Lung (tissue), 12 donors: Measurements from ENCODE around the gene F5. TPM values are rescaled to one million over a fixed set of nuclear protein-coding genes. Genes with fewer than 3 reads are reported as not detected.

ENCODE experiments used
- ATAC-seq: fragments of 200-7000 bp; cut with Tn5 transposase; one replicate; pipeline ENCODE4 v1.9.1; 2020; ENCODE audit warnings: moderate number of reproducible peaks; ENCODE audit not compliant: insufficient read depth, low FRiP score
- DNase-seq, 3 donors: peaks; one replicate each; pipeline ENCODE4 v3.0.0-alpha.2; 2013 to 2017
- H3K27ac ChIP-seq, 2 donors: one replicate each; pipeline ENCODE4 v1.5.1; 2013; ENCODE audit warnings: mild to moderate bottlenecking in 2 of 2, moderate library complexity in 2 of 2, control low read depth in 1 of 2, inconsistent platforms in 1 of 2, low read depth in 1 of 2, low read length in 1 of 2
- H3K27me3 ChIP-seq, 3 donors: one replicate each; pipeline ENCODE4 v1.5.1; 2013; ENCODE audit warnings: low read length in 2 of 3; ENCODE audit not compliant: control insufficient read depth in 3 of 3, insufficient read depth in 3 of 3
- H3K36me3 ChIP-seq, 4 donors: one replicate each; pipeline ENCODE4 v1.5.1; 2013; ENCODE audit warnings: low read length in 4 of 4, mild to moderate bottlenecking in 1 of 4, moderate library complexity in 1 of 4; ENCODE audit not compliant: control insufficient read depth in 4 of 4, insufficient read depth in 4 of 4
- H3K4me1 ChIP-seq, 5 donors: one replicate each; pipeline ENCODE4 v1.5.1; 2013; ENCODE audit warnings: low read length in 5 of 5, mild to moderate bottlenecking in 2 of 5, moderate library complexity in 1 of 5; ENCODE audit not compliant: control insufficient read depth in 5 of 5, insufficient read depth in 5 of 5
- H3K4me3 ChIP-seq: one replicate; pipeline ENCODE4 v1.5.1; 2013; ENCODE audit warnings: mild to moderate bottlenecking, control low read depth, moderate library complexity
- H3K9ac ChIP-seq, 2 donors: one replicate each; pipeline ENCODE4 v1.5.1; 2013; ENCODE audit warnings: low read length in 2 of 2, control low read depth in 1 of 2; ENCODE audit not compliant: insufficient read depth in 1 of 2
- H3K9me3 ChIP-seq, 4 donors: one replicate each; pipeline ENCODE4 v1.5.1; 2013; ENCODE audit warnings: low read length in 3 of 4, mild to moderate bottlenecking in 1 of 4, moderate library complexity in 1 of 4; ENCODE audit not compliant: control insufficient read depth in 4 of 4, insufficient read depth in 3 of 4
- CTCF ChIP-seq: IDR thresholded peaks from 2 replicates; pipeline ENCODE4 v1.5.1; 2012; ENCODE audit warnings: mild to moderate bottlenecking; ENCODE audit errors: control extremely low read depth, extremely low read depth
- WGBS, 2 donors: extraction: QIAGEN DNeasy Blood & Tissue Kit; methylation state at CpG; one replicate each; pipeline ENCODE4 v1.1.7; 2013; 5-methylcytosine and 5-hydroxymethylcytosine counted together
- polyA plus RNA-seq, 2 donors: library from polyadenylated mRNA; stranded (reverse); fragments of 200-250 nt; gene quantifications; one replicate each; pipeline ENCODE4 v1.2.1, GENCODE V29; 2013
- total RNA-seq, 2 donors: library from RNA; depleted of rRNA in 1 of 2; stranded (reverse); fragments of >200 nt in 1 of 2; gene quantifications; one replicate each; pipeline ENCODE4 v1.2.1, GENCODE V29; 2014 to 2021
- donor health status: control.
- donor health status: control.
- donor health status: Bipolar disorder and iron deficiency.
- donor health status: healthy.
- donor health status: DM: yes; HTN: yes; CAD: no.

The F5 gene
- total and polyA plus RNA-seq, 4 donors = 0.74 to 5.3 (median 2.4) TPM

- Histone ChIP-seq H3K9me3 (peaks cover 0 to 22% (median 11%) of the 10 kb centered on the region in 4 donors), H3K4me1 (no peaks in the 10 kb centered on the region), H3K4me3 (no peak overlapping the region), H3K27ac (no peak overlapping the region), H3K36me3 (no peaks in the 10 kb centered on the region), H3K9ac (no peak overlapping the region), H3K27me3 (no peaks in the 10 kb centered on the region)
- no peak for TF ChIP-seq CTCF
- DNase-seq (no peak), ATAC-seq (no peak)
- WGBS, 2 donors = 84 to 86% methylated on average over 3 of the region's 3 CpGs
Observed at GRCh38 chr1:169631249-169631648, 45.0 kb upstream of the F5 start.

DNA sequence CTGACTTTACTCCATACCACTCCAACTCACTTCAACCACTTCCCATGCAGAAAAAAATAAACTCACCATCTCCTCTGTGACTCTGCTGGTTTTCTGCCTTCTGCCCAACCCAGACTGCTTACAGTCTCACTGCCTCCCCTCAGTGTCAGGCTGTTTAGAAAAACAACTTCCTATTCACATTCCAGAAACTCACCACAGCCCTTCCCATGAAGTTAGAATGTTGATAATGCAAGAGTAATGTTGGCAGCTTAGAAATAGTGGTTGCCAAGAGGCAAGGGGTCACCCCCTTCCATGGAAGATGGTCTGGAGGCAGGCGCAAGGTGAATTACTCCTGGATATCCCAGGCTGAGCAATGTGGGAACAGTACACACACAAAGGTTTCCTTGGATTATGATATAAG, 43.7 kb upstream of the F5 start, which contains the start of gene SELP:
Gene SELP (minus strand): TSS at position 119 of the 400 bp plus-strand sequence. CDS start 50 bp downstream, at position 69.
- ATAC-seq (no peak), DNase-seq (peak in 1 of 3 donors; percentile 5)
- Histone ChIP-seq H3K9ac (no peak within 1 kb of the TSS), H3K9me3 (peaks cover 0 to 21% (median 8%) of the 10 kb centered on the region in 4 donors), H3K4me3 (no peak within 1 kb of the TSS), H3K36me3 (no peaks in the 10 kb centered on the region), H3K27me3 (no peaks in the 10 kb centered on the region), H3K4me1 (no peaks in the 10 kb centered on the region), H3K27ac (no peak within 1 kb of the TSS)
- no peak for TF ChIP-seq CTCF
- WGBS, 2 donors = 70 to 81% methylated on average over 1 of the region's 1 CpG

DNA sequence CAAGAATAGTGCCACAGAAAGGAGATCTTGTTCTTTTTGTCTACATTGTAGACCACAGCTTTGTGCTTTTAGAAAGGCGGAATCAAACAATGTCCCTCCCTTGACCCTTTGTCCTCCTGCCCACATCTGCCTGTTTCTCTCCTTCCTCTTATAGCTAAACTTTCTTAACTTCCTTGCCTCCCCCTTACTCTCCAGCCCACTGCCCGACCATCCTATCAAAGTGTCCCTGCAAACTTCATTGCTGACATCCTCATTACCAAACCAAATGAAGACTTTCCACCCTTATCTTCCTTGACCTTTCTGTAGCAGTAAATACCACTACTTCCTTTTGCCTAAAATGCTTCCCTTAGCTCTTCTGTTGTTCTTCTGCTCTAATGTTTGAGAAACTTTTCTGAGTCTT, 38.6 kb upstream of the F5 start:
- ATAC-seq (no peak), DNase-seq (no peak)
- H3K4me1 ChIP-seq = no peaks in the 10 kb centered on the region
- H3K27me3 ChIP-seq = peaks cover 0 to 2% (median 0%) of the 10 kb centered on the region in 3 donors
- no peak overlapping the region for H3K4me3 ChIP-seq
- TF ChIP-seq CTCF = no peak
- H3K27ac ChIP-seq = no peak overlapping the region
- H3K9ac ChIP-seq = no peak overlapping the region
- WGBS, 2 donors = 46 to 51% methylated on average over 2 of the region's 2 CpGs
- H3K9me3 ChIP-seq = peaks cover 0 to 2% (median 0%) of the 10 kb centered on the region in 4 donors
- no peaks in the 10 kb centered on the region for H3K36me3 ChIP-seq

GRCh38 chr1:169624122-169624521, 37.8 kb upstream of the F5 start:
- Histone ChIP-seq H3K27me3 (peaks cover 0 to 2% (median 0%) of the 10 kb centered on the region in 3 donors), H3K27ac (no peak overlapping the region), H3K9me3 (peaks cover 0 to 2% (median 0%) of the 10 kb centered on the region in 4 donors), H3K9ac (no peak overlapping the region), H3K4me1 (no peaks in the 10 kb centered on the region), H3K4me3 (no peak overlapping the region), H3K36me3 (no peaks in the 10 kb centered on the region)
- DNase-seq (no peak), ATAC-seq (no peak)
- TF ChIP-seq CTCF = no peak
